CD4-positive, alpha-beta T cell treated with Interleukin-1 beta for 1 hour (primary cell): ENCODE results near the gene IL4I1.
"Not testable (repeated sequence)": the region's sequence is repeated elsewhere in the genome, so short reads cannot be mapped to it uniquely, and the experiment has no call there.

Source experiments
- DNase-seq, 2 donors: peaks; one replicate each; pipeline ENCODE4 v3.0.0-alpha.2; 2020 to 2022

Gene IL4I1, protein sequence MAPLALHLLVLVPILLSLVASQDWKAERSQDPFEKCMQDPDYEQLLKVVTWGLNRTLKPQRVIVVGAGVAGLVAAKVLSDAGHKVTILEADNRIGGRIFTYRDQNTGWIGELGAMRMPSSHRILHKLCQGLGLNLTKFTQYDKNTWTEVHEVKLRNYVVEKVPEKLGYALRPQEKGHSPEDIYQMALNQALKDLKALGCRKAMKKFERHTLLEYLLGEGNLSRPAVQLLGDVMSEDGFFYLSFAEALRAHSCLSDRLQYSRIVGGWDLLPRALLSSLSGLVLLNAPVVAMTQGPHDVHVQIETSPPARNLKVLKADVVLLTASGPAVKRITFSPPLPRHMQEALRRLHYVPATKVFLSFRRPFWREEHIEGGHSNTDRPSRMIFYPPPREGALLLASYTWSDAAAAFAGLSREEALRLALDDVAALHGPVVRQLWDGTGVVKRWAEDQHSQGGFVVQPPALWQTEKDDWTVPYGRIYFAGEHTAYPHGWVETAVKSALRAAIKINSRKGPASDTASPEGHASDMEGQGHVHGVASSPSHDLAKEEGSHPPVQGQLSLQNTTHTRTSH

GRCh38 chr19:49896863-49897621 lies at the start of gene IL4I1:
TSS of gene IL4I1 (minus strand) at chr19:49896887. CDS start at chr19:49896160, 727 bp downstream.
- DNase-seq: peak; percentile 83 to 87

DNA sequence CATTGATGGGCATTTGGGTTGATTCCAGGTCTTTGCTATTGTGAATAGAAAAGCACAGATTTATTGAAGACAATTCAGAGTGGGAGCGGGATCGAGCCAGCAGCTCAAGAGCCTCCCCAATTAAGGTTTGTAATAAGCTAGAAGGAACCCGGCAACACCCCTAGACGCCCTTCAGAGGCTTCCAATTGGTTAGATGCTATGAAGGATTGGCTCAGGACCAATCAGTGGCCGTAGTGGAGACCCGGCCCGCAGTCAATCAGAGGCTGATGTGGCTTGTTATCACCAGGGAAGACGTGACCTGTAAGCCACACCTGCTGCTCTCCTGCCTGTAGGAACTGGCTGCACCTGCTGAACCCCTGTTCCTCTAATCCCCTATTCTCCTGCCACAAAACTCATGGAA lies 49.7 kb upstream of the IL4I1 start:
- DNase-seq: no peak

- DNase-seq: not testable (repeated sequence)
These were observed 47.9 kb upstream of the IL4I1 start for GRCh38 chr19:49944567-49944966.

DNA sequence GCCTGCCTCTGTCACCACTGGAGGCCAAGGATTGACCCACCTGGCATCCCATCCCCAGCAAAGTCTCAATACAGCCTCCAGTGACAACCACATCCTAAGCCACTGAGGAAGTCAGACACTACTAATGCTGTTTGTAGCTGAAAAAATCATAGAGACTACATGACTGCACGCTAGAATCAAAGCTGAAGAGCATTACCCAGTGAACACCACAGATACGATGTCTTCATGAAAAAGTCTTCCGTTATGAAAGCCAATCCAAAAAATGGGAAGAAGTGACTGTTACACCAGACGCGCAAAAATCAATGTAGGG lies 43.8 kb upstream of the IL4I1 start:
- DNase-seq: no peak

DNA sequence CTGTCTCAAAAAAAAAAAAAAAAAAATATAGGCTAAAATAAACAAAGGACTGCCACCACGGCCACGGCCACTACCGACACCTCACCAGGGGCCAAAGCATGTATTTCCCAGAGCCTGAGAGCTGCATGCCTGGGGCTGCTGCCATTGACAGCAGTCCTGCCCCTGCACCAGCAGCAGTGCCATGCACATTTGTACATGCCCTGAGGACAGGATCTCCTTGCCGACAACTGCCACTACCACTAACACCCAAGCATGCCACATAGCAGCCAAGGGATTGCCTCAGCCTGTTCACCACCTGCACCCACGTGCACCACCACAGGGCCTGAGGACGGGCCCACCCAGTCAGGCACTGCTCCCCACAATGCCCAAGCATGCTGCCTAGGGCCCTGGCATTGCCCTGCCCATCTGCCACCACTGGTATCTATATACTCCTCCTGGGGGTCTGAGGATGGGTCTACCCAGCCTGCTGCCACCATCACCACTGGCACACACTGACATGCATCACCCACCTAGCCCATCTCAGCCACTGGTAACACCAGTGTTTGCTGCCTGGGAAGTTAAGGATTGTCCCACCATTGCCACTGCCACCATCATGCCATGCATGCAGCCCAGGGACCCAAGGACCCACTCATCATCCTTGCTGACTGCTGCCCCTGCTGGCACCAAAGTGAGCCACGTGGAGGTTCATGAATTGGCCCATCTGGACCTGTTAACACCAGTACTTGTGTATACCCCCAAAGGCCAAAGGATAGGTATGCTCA lies 43.2 kb upstream of the IL4I1 start:
- no peak for DNase-seq

GRCh38 chr19:49938662-49939061 lies 42.0 kb upstream of the IL4I1 start:
- no peak for DNase-seq

DNA sequence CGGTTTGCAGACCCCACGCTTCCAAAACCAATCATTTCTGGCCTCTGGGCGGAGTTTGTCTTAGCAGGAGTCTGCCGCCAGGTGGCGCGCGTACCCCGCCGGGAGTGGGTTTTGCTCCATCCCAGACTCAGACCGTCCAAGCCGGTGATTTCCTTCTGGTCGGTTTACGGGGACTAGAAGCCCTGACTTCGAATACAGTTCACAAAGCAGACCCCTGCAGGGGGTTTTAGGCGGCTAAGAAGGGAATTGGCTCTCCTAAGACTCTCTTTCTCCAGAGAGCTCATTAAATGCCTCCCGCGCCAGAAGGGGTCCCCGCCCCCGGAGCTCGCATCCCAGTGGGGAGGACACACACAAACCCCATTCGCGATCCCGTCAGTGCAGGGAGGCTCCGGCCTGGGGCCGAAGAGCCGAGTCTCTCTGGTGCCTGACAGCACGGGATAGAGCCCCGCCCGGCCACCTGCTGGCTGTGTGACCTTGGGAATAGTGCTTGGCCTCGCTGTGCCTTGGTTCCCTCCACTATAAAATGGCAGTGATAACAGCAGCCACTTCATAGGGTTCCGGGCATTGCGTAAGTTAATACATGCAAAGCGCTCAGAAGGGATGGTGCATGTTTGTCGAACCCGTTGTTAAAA lies 41.2 kb upstream of the IL4I1 start:
- DNase-seq: peak; percentile 73 to 78

DNA sequence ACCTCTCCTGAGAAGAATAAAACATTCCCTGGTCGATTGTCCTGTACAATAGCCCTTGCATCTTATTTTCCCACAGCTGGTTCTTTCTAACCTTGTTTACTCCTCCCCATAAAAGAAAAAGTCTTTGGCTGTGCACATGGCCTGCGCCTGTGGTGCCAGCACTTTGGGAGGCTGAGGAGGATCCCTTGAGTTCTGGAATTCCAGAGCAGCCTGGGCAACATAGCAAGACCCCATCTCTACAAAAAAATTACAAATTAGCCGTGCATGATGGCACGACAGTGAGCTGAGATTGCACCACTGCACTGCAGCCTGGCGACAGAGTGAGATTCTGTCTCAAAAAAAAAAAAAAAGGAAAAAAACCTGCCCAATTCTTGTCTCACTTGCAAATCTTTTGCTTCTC lies 39.9 kb upstream of the IL4I1 start:
- no peak for DNase-seq

GRCh38 chr19:49933643-49934042 lies 37.0 kb upstream of the IL4I1 start:
- no peak for DNase-seq

GRCh38 chr19:49932731-49933131 lies 36.0 kb upstream of the IL4I1 start:
- peak; percentile 49 to 59 for DNase-seq

- no peak for DNase-seq
These were observed 35.4 kb upstream of the IL4I1 start for GRCh38 chr19:49932041-49932451.

GRCh38 chr19:49931293-49932040 lies 34.8 kb upstream of the IL4I1 start:
- DNase-seq: no peak

DNA sequence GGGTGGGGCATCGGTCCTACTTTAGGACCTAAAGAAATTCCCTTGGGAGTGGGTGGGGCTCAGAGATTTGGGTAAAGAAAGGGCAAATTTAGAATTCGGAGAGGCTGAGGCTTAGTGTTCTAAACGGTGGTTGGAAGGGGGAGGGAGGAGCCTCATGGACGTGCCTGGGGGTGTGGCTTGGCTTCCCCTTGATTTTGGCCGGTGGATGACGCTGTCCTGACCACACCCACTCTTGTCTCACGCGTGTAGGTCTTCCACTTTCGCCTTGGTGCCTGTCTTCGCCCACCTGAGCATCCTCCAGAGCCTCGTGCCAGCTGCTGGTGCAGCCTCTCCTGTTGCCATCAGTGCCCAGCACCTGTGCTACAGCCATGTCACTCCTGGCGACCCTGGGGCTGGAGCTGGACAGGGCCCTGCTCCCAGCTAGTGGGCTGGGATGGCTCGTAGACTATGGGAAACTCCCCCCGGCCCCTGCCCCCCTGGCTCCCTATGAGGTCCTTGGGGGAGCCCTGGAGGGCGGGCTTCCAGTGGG lies 33.9 kb upstream of the IL4I1 start:
- peak; percentile 29 to 40 for DNase-seq

- DNase-seq: peak; percentile 96 to 97
These were observed 33.2 kb upstream of the IL4I1 start for GRCh38 chr19:49929611-49930482.

GRCh38 chr19:49929121-49929610 lies 32.5 kb upstream of the IL4I1 start, which contains the start of the genes ATF5 and NUP62:
TSS of gene ATF5 (plus strand) at chr19:49929205. CDS start at chr19:49930851, 1,646 bp downstream.
TSS of gene NUP62 (minus strand) at chr19:49929504. CDS start at chr19:49909807, 19,697 bp downstream.
- peak; percentile 91 for DNase-seq

- no peak for DNase-seq
These were observed 31.0 kb upstream of the IL4I1 start for GRCh38 chr19:49927526-49928264.

DNA sequence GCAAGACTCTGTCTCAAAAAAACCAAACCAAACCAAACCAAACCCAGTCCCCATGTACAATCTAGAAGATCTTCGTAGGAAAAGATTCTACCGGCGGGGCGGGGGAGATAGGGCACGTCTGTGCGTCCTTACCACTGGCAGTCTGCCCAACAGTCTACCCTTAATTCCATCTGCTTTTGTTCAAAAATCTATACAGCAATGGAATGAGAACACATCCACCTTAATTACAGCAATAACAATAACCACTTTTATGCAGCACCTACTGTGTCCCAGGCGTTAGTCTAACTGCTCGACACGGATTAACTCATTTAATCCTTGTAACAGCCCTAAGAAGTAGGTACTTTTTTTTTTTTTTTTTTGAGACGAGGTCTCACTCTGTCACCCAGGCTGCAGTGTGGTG lies 29.8 kb upstream of the IL4I1 start:
- DNase-seq: no peak

DNA sequence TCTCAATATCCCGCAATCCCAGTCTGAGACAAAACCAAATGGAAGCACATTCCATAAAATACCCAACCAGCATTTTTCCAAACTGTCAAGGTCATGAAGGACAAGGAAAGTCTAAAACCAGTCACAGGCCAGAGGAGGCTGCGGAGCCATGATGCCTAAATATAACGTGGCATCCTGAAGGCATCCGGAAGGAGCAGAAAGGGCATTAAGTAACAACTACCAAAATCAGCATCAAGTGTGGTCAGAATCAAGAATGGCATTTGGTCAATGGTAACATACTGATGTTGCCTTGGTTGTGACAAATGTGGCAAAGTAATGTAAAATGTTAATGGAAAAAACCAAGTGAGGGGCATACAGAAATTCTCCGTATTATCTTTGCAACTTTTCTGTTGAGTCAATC lies 28.8 kb upstream of the IL4I1 start:
- DNase-seq: no peak

GRCh38 chr19:49924881-49925210 lies 28.2 kb upstream of the IL4I1 start:
- not testable (repeated sequence) for DNase-seq
